ENCODE results near the gene CLIC3. TPM values are rescaled to one million over a fixed set of nuclear protein-coding genes. Genes with fewer than 3 reads are reported as not detected.

Gene CLIC3
- total and polyA plus RNA-seq, 2 donors from 2014 or later: 2.1 to 4.0 TPM

GRCh38 chr9:136945333-136946227, 50.8 kb downstream of the CLIC3 start:
- H3K9me3 ChIP-seq (ENCODE audit: control insufficient read depth in 2 of 3, insufficient read depth in 1 of 3, low read length in 3 of 3): no peaks in the 10 kb centered on the region
- H3K4me3 ChIP-seq (ENCODE audit: low read length in 3 of 3): no peak overlapping the region
- no peak for FAIRE-seq
- no peak overlapping the region for H3K9ac ChIP-seq (ENCODE audit: low read length in 3 of 3)
- peaks cover 0 to 16% (median 4%) of the 10 kb centered on the region in 3 donors for H3K36me3 ChIP-seq (ENCODE audit: control insufficient read depth in 2 of 3, insufficient read depth in 3 of 3, low read length in 3 of 3)
- peaks cover 0 to 22% (median 9%) of the 10 kb centered on the region in 3 donors for H3K4me1 ChIP-seq (ENCODE audit: control insufficient read depth in 2 of 3, insufficient read depth in 2 of 3, low read depth in 1 of 3, low read length in 3 of 3)
- TF ChIP-seq CTCF (IDR thresholded peaks at IDR 0.05; ENCODE audit: borderline replicate concordance, extremely low read depth, insufficient read depth): no peak
- peak in 2 of 5 donors; percentile 80 to 85 for DNase-seq
- H3K27me3 ChIP-seq (ENCODE audit: control insufficient read depth, insufficient read depth, low read length): no peaks in the 10 kb centered on the region
- H3K27ac ChIP-seq (ENCODE audit: low read depth in 2 of 2, low read length in 2 of 2): no peak overlapping the region
- intact Hi-C loops (cut with DNase I): loop anchor here (10.0 kb wide), 2 partner anchors 101 to 151 kb away; partner anchors contain the start of genes AJM1, CCDC183, PHPT1 and TMEM141

Other genes starting within 250 kb of the CLIC3 start
Only the 30 nearest of the 38 such genes appear.
- gene TMEM141, start 205.2 kb downstream of the CLIC3 start, total RNA-seq: 96.5 TPM
- gene TMEM141, start 205.2 kb downstream of the CLIC3 start, polyA plus RNA-seq (ENCODE audit: insufficient read depth, low read depth, low replicate concordance): 403 TPM
- 0.88 TPM for gene CCDC183, start 200.2 kb downstream of the CLIC3 start, total RNA-seq
- 3.1 TPM for gene CCDC183, start 200.2 kb downstream of the CLIC3 start, polyA plus RNA-seq (ENCODE audit: insufficient read depth, low read depth, low replicate concordance)
- 70.3 TPM for gene RABL6, start 188.6 kb downstream of the CLIC3 start, total RNA-seq
- 60.4 TPM for gene RABL6, start 188.6 kb downstream of the CLIC3 start, polyA plus RNA-seq (ENCODE audit: insufficient read depth, low read depth, low replicate concordance)
- gene AJM1, start 154.1 kb downstream of the CLIC3 start, total RNA-seq: 5.3 TPM
- gene AJM1, start 154.1 kb downstream of the CLIC3 start, polyA plus RNA-seq (ENCODE audit: insufficient read depth, low read depth, low replicate concordance): 2.5 TPM
- gene PHPT1, start 147.2 kb downstream of the CLIC3 start, total RNA-seq: 108 TPM
- 283 TPM for gene PHPT1, start 147.2 kb downstream of the CLIC3 start, polyA plus RNA-seq (ENCODE audit: insufficient read depth, low read depth, low replicate concordance)
- 8.1 TPM for gene MAMDC4, start 144.2 kb downstream of the CLIC3 start, total RNA-seq
- gene MAMDC4, start 144.2 kb downstream of the CLIC3 start, polyA plus RNA-seq (ENCODE audit: insufficient read depth, low read depth, low replicate concordance): 5.8 TPM
- gene EDF1, start 130.3 kb downstream of the CLIC3 start, total RNA-seq: 316 TPM
- gene EDF1, start 130.3 kb downstream of the CLIC3 start, polyA plus RNA-seq (ENCODE audit: insufficient read depth, low read depth, low replicate concordance): 888 TPM
- 16.9 TPM for gene TRAF2, start 110.1 kb downstream of the CLIC3 start, total RNA-seq
- gene TRAF2, start 110.1 kb downstream of the CLIC3 start, polyA plus RNA-seq (ENCODE audit: insufficient read depth, low read depth, low replicate concordance): 11.4 TPM
- gene FBXW5, start 51.8 kb downstream of the CLIC3 start, total RNA-seq: 97.2 TPM
- gene FBXW5, start 51.8 kb downstream of the CLIC3 start, polyA plus RNA-seq (ENCODE audit: insufficient read depth, low read depth, low replicate concordance): 92.5 TPM
- 1.9 TPM for gene C8G, start 51.3 kb downstream of the CLIC3 start, total RNA-seq
- gene C8G, start 51.3 kb downstream of the CLIC3 start, polyA plus RNA-seq (ENCODE audit: insufficient read depth, low read depth, low replicate concordance): 2.1 TPM
- gene LCN12, start 44.3 kb downstream of the CLIC3 start, total RNA-seq: 42.9 TPM
- 35.5 TPM for gene LCN12, start 44.3 kb downstream of the CLIC3 start, polyA plus RNA-seq (ENCODE audit: insufficient read depth, low read depth, low replicate concordance)
- gene PTGDS, start 19.1 kb downstream of the CLIC3 start, total RNA-seq: 236 TPM
- gene PTGDS, start 19.1 kb downstream of the CLIC3 start, polyA plus RNA-seq (ENCODE audit: insufficient read depth, low read depth, low replicate concordance): 709 TPM
- 1.4 TPM for gene LCNL1, start 13.6 kb downstream of the CLIC3 start, total RNA-seq
- gene LCNL1, start 13.6 kb downstream of the CLIC3 start, polyA plus RNA-seq (ENCODE audit: insufficient read depth, low read depth, low replicate concordance): 0.54 TPM
- 54.2 TPM for gene PAXX, start 4.1 kb downstream of the CLIC3 start, total RNA-seq
- gene PAXX, start 4.1 kb downstream of the CLIC3 start, polyA plus RNA-seq (ENCODE audit: insufficient read depth, low read depth, low replicate concordance): 80.9 TPM
- 72.1 TPM for gene ABCA2, start 31.7 kb upstream of the CLIC3 start, total RNA-seq
- gene ABCA2, start 31.7 kb upstream of the CLIC3 start, polyA plus RNA-seq (ENCODE audit: insufficient read depth, low read depth, low replicate concordance): 39.2 TPM
- gene FUT7, start 35.5 kb upstream of the CLIC3 start, total RNA-seq: 0.60 TPM
- gene FUT7, start 35.5 kb upstream of the CLIC3 start, polyA plus RNA-seq (ENCODE audit: insufficient read depth, low read depth, low replicate concordance): not detected
- 189 TPM for gene NPDC1, start 49.6 kb upstream of the CLIC3 start, total RNA-seq
- 80.2 TPM for gene NPDC1, start 49.6 kb upstream of the CLIC3 start, polyA plus RNA-seq (ENCODE audit: insufficient read depth, low read depth, low replicate concordance)
- 9.3 TPM for gene ENTPD2, start 57.5 kb upstream of the CLIC3 start, total RNA-seq
- 5.5 TPM for gene ENTPD2, start 57.5 kb upstream of the CLIC3 start, polyA plus RNA-seq (ENCODE audit: insufficient read depth, low read depth, low replicate concordance)
- 2.3 TPM for gene SAPCD2, start 74.0 kb upstream of the CLIC3 start, total RNA-seq
- gene SAPCD2, start 74.0 kb upstream of the CLIC3 start, polyA plus RNA-seq (ENCODE audit: insufficient read depth, low read depth, low replicate concordance): 1.7 TPM
- gene UAP1L1, start 80.9 kb upstream of the CLIC3 start, total RNA-seq: 12.7 TPM
- gene UAP1L1, start 80.9 kb upstream of the CLIC3 start, polyA plus RNA-seq (ENCODE audit: insufficient read depth, low read depth, low replicate concordance): 14.4 TPM
- gene MAN1B1, start 90.4 kb upstream of the CLIC3 start, total RNA-seq: 63.2 TPM
- 57.3 TPM for gene MAN1B1, start 90.4 kb upstream of the CLIC3 start, polyA plus RNA-seq (ENCODE audit: insufficient read depth, low read depth, low replicate concordance)
- gene DPP7, start 118.2 kb upstream of the CLIC3 start, total RNA-seq: 164 TPM
- 205 TPM for gene DPP7, start 118.2 kb upstream of the CLIC3 start, polyA plus RNA-seq (ENCODE audit: insufficient read depth, low read depth, low replicate concordance)
- 0.47 TPM for gene GRIN1, start 142.6 kb upstream of the CLIC3 start, total RNA-seq
- gene GRIN1, start 142.6 kb upstream of the CLIC3 start, polyA plus RNA-seq (ENCODE audit: insufficient read depth, low read depth, low replicate concordance): not detected
- 0.25 TPM for gene LRRC26, start 173.5 kb upstream of the CLIC3 start, total RNA-seq
- not detected for gene LRRC26, start 173.5 kb upstream of the CLIC3 start, polyA plus RNA-seq (ENCODE audit: insufficient read depth, low read depth, low replicate concordance)
- not detected for gene TMEM210, start 175.5 kb upstream of the CLIC3 start, total RNA-seq
- gene TMEM210, start 175.5 kb upstream of the CLIC3 start, polyA plus RNA-seq (ENCODE audit: insufficient read depth, low read depth, low replicate concordance): not detected
- gene ANAPC2, start 192.0 kb upstream of the CLIC3 start, total RNA-seq: 57.2 TPM
- 19.9 TPM for gene ANAPC2, start 192.0 kb upstream of the CLIC3 start, polyA plus RNA-seq (ENCODE audit: insufficient read depth, low read depth, low replicate concordance)
- 52.5 TPM for gene SSNA1, start 192.1 kb upstream of the CLIC3 start, total RNA-seq
- gene SSNA1, start 192.1 kb upstream of the CLIC3 start, polyA plus RNA-seq (ENCODE audit: insufficient read depth, low read depth, low replicate concordance): 131 TPM
- gene TPRN, start 204.2 kb upstream of the CLIC3 start, total RNA-seq: 49.5 TPM
- gene TPRN, start 204.2 kb upstream of the CLIC3 start, polyA plus RNA-seq (ENCODE audit: insufficient read depth, low read depth, low replicate concordance): 47.2 TPM
- gene TMEM203, start 209.1 kb upstream of the CLIC3 start, total RNA-seq: 36.3 TPM
- gene TMEM203, start 209.1 kb upstream of the CLIC3 start, polyA plus RNA-seq (ENCODE audit: insufficient read depth, low read depth, low replicate concordance): 53.5 TPM
- 17.8 TPM for gene NDOR1, start 209.1 kb upstream of the CLIC3 start, total RNA-seq
- 5.9 TPM for gene NDOR1, start 209.1 kb upstream of the CLIC3 start, polyA plus RNA-seq (ENCODE audit: insufficient read depth, low read depth, low replicate concordance)

All from kidney (tissue), 14 donors.